Measurements from ENCODE around the gene MTMR2.

DNA sequence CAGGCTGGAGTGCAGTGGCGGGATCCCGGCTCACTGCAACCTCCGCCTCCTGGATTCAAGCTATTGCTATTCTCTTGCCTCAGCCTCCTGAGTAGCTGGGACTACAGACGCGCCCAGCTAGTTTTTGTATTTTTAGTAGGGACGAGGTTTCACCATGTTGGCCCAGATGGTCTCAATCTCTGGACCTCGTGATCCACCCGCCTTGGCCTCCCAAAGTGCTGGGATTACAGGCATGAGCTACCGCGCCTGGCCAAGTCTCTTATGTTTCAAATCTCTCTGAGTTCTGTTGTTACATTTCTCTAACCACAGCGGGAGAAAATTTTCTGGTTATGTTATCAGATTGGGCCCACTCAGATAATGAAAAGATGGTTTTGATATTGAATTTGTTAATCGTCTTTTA lies 123.5 kb downstream of the MTMR2 start:
- TF ChIP-seq POLR2A (IDR thresholded peaks at IDR 0.05) (no peak), POLR2AphosphoS5 (IDR thresholded peaks at IDR 0.05) (no peak), EP300 (IDR thresholded peaks at IDR 0.05; ENCODE audit: low read depth) (no peak)
- TF ChIP-seq, protein P1, sequence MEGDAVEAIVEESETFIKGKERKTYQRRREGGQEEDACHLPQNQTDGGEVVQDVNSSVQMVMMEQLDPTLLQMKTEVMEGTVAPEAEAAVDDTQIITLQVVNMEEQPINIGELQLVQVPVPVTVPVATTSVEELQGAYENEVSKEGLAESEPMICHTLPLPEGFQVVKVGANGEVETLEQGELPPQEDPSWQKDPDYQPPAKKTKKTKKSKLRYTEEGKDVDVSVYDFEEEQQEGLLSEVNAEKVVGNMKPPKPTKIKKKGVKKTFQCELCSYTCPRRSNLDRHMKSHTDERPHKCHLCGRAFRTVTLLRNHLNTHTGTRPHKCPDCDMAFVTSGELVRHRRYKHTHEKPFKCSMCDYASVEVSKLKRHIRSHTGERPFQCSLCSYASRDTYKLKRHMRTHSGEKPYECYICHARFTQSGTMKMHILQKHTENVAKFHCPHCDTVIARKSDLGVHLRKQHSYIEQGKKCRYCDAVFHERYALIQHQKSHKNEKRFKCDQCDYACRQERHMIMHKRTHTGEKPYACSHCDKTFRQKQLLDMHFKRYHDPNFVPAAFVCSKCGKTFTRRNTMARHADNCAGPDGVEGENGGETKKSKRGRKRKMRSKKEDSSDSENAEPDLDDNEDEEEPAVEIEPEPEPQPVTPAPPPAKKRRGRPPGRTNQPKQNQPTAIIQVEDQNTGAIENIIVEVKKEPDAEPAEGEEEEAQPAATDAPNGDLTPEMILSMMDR (IDR thresholded peaks at IDR 0.05) = no peak

Data from transverse colon (tissue), 4 donors.